HCT116 (cell line): ENCODE results near the gene QKI. TPM values are rescaled to one million over a fixed set of nuclear protein-coding genes. Genes with fewer than 3 reads are reported as not detected.

ENCODE experiments used
- ATAC-seq: fragments of 200-7000 bp; cut with Tn5 transposase; 2 replicates; pipeline ENCODE4 v1.9.1; 2020; ENCODE audit warnings: mild to moderate bottlenecking, moderate library complexity
- BruUV-seq: library from RNA; stranded (reverse); fragments of 400-500 nt; replicated peaks from 2 replicates; lab custom pipeline; 2021; lab: Mats Ljungman, UMichigan
- CTCF ChIA-PET: fragments of 300-600 bp; sonication (Branson Sonifier 250); formaldehyde crosslinking; loops from one replicate; lab custom pipeline; 2021; ENCODE audit warnings: antibody characterized with exemption; lab: Charles Lee
- POLR2A ChIA-PET: fragments of 300-600, 350-600 bp; sonication (Branson Sonifier 250); formaldehyde crosslinking; loops from one replicate; lab custom pipeline; 2021; ENCODE audit warnings: antibody characterized with exemption; lab: Charles Lee
- RAD21 ChIA-PET, 2 experiments: fragments of 300-600 bp; sonication (Branson Sonifier 250); formaldehyde crosslinking; loops; one replicate each; lab custom pipeline; 2023; ENCODE audit warnings: low total read pairs in 2 of 2; ENCODE audit not compliant: uncharacterized antibody in 2 of 2, unreplicated experiment in 2 of 2, low non-redundant PET in 1 of 2; lab: Charles Lee
- DNase-seq: peaks from one replicate; pipeline ENCODE4 v3.0.0-alpha.2; 2010; ENCODE audit warnings: low read depth, low spot score
- H2AFZ ChIP-seq: fragments of 200-600 bp; shearing (Covaris generic), sonication (generic); 2 replicates; pipeline ENCODE4 v1.6.1; 2017; ENCODE audit warnings: low read depth, mixed run types, mixed read lengths, antibody characterized with exemption, low read length; ENCODE audit not compliant: poor library complexity, severe bottlenecking
- H3K27ac ChIP-seq: 2 replicates; pipeline ENCODE4 v1.5.1; 2012; ENCODE audit warnings: low read depth, low read length
- H3K27me3 ChIP-seq: fragments of 200-600 bp; sonication (generic); 2 replicates; pipeline ENCODE4 v1.6.1; 2016; ENCODE audit warnings: mixed run types, low read length, mixed read lengths; ENCODE audit not compliant: insufficient read depth
- H3K36me3 ChIP-seq, 2 experiments: fragments of 200-500 bp in 1 of 2; fragments of 200-600 bp in 1 of 2; sonication (Bioruptor generic) in 1 of 2; sonication (generic) in 1 of 2; 2 replicates each; pipeline versions ENCODE4 v1.5.1 to v1.6.1; 2014 to 2016; ENCODE audit warnings: low read length in 2 of 2, inconsistent platforms in 1 of 2, mixed read lengths in 1 of 2, mixed run types in 1 of 2; ENCODE audit not compliant: insufficient read depth in 2 of 2, control insufficient read depth in 1 of 2
- H3K4me1 ChIP-seq, 2 experiments: fragments of 200-600 bp in 1 of 2; sonication (generic) in 1 of 2; 2 replicates each; pipeline versions ENCODE4 v1.5.1 to v1.6.1; 2012 to 2017; ENCODE audit warnings: low read length in 2 of 2, inconsistent platforms in 1 of 2, mild to moderate bottlenecking in 1 of 2, mixed read lengths in 1 of 2, mixed run types in 1 of 2, moderate library complexity in 1 of 2; ENCODE audit not compliant: insufficient read depth in 2 of 2, control insufficient read depth in 1 of 2
- H3K4me2 ChIP-seq: fragments of 200-600 bp; sonication (generic); 2 replicates; pipeline ENCODE4 v1.6.1; 2017; ENCODE audit warnings: mixed run types, low read length, mixed read lengths
- H3K4me3 ChIP-seq, 2 experiments: fragments of 200-600 bp in 1 of 2; sonication (generic) in 1 of 2; replicated peaks in 1 of 2; 2 replicates each; pipeline ENCODE4 v1.5.1; 2011 to 2016; ENCODE audit warnings: low read length in 2 of 2, control low read depth in 1 of 2, low read depth in 1 of 2, mild to moderate bottlenecking in 1 of 2, mixed read lengths in 1 of 2, mixed run types in 1 of 2
- H3K79me2 ChIP-seq: fragments of 200-600 bp; sonication (generic); 2 replicates; pipeline ENCODE4 v1.6.1; 2017; ENCODE audit warnings: mild to moderate bottlenecking, mixed run types, low read length, moderate library complexity, mixed read lengths; ENCODE audit not compliant: insufficient read depth
- H3K9ac ChIP-seq: fragments of 200-600 bp; sonication (generic); 2 replicates; pipeline ENCODE4 v1.6.1; 2016; ENCODE audit warnings: low read length, mixed read lengths
- H3K9me2 ChIP-seq: fragments of 200-600 bp; sonication (generic), shearing (Covaris generic); 2 replicates; pipeline ENCODE4 v1.6.1; 2017; ENCODE audit warnings: mixed run types, mild to moderate bottlenecking, moderate library complexity; ENCODE audit not compliant: insufficient read depth
- H3K9me3 ChIP-seq, 2 experiments: fragments of 200-500 bp in 1 of 2; fragments of 200-600 bp in 1 of 2; sonication (Bioruptor generic) in 1 of 2; sonication (generic) in 1 of 2; 2 replicates each; pipeline ENCODE4 v1.6.1; 2014 to 2017; ENCODE audit warnings: low read length in 2 of 2, mixed read lengths in 2 of 2, inconsistent platforms in 1 of 2, low read depth in 1 of 2, mild to moderate bottlenecking in 1 of 2, mixed run types in 1 of 2, moderate library complexity in 1 of 2; ENCODE audit not compliant: control insufficient read depth in 1 of 2, insufficient read depth in 1 of 2
- H4K20me1 ChIP-seq: fragments of 200-600 bp; sonication (generic), shearing (Covaris generic); 2 replicates; pipeline ENCODE4 v1.6.1; 2017; ENCODE audit warnings: mixed run types, mild to moderate bottlenecking, moderate library complexity; ENCODE audit not compliant: insufficient read depth
- ATF3 ChIP-seq: IDR thresholded peaks from 2 replicates; pipeline ENCODE4 v1.6.1; 2012
- CBX3 ChIP-seq: IDR thresholded peaks from 2 replicates; pipeline ENCODE4 v1.6.1; 2012; ENCODE audit warnings: low read depth
- CEBPB ChIP-seq: IDR thresholded peaks from 2 replicates; pipeline ENCODE4 v1.6.1; 2012; ENCODE audit warnings: low read depth
- EGR1 ChIP-seq: IDR thresholded peaks from 2 replicates; pipeline ENCODE4 v1.6.1; 2012; ENCODE audit warnings: low read depth
- ELF1 ChIP-seq: IDR thresholded peaks from 2 replicates; pipeline ENCODE4 v1.6.1; 2012; ENCODE audit warnings: low read depth, borderline replicate concordance
- EZH2 ChIP-seq: fragments of 200-600 bp; sonication (generic); IDR thresholded peaks from 2 replicates; pipeline ENCODE4 v1.6.1; 2017; ENCODE audit warnings: antibody characterized with exemption, mixed run types
- EZH2phosphoT487 ChIP-seq: fragments of 200-600 bp; IDR thresholded peaks from 2 replicates; pipeline ENCODE4 v1.6.1; 2018; ENCODE audit warnings: antibody characterized with exemption, borderline replicate concordance
- JUND ChIP-seq: IDR thresholded peaks from 2 replicates; pipeline ENCODE4 v1.6.1; 2012
- SIN3A ChIP-seq: IDR thresholded peaks from 2 replicates; pipeline ENCODE4 v1.6.1; 2012; ENCODE audit warnings: low read depth
- SRF ChIP-seq: IDR thresholded peaks from 2 replicates; pipeline ENCODE4 v1.6.1; 2012; ENCODE audit warnings: low read depth
- YY1 ChIP-seq: IDR thresholded peaks from 2 replicates; pipeline ENCODE4 v1.6.1; 2011; ENCODE audit warnings: low read length, low read depth, moderate library complexity, mild to moderate bottlenecking; ENCODE audit not compliant: insufficient replicate concordance; ENCODE audit errors: extremely low read depth
- ZFX ChIP-seq: fragments of 450-650 bp; IDR thresholded peaks from 2 replicates; pipeline ENCODE4 v1.6.1; 2017
- ZNF274 ChIP-seq: fragments of 200-500 bp; sonication (Bioruptor generic); IDR thresholded peaks from 2 replicates; pipeline ENCODE4 v1.6.1; 2014; ENCODE audit warnings: mild to moderate bottlenecking, low read depth, low read length, inconsistent platforms
- intact Hi-C: fragments of 100-400 bp; cut with micrococcal nuclease; formaldehyde crosslinking; loops from 2 replicates; pipeline ENCODE4 v1.10.0; 2022
- total RNA-seq: library from RNA; stranded (reverse); gene quantifications from one replicate; pipeline ENCODE4 v1.2.1, GENCODE V29; 2021; ENCODE audit not compliant: unreplicated experiment
- TF ChIP-seq, protein P1 (sequence below): IDR thresholded peaks from 2 replicates; pipeline ENCODE4 v1.6.1; 2011; ENCODE audit warnings: mild to moderate bottlenecking, low read length, moderate library complexity; ENCODE audit not compliant: insufficient replicate concordance; ENCODE audit errors: extremely low read depth

Gene QKI
- total RNA-seq, 1 experiment from 2014 or later, result 35.3 TPM

- DNase-seq (no peak), ATAC-seq (no peak)
- RAD21 ChIA-PET, result no interaction called here
- no peak overlapping the region for H3K4me3 ChIP-seq
- H4K20me1 ChIP-seq, result no peaks in the 10 kb centered on the region
- no peaks in the 10 kb centered on the region for H3K9me3 ChIP-seq
- H3K4me1 ChIP-seq, result no peaks in the 10 kb centered on the region
- CTCF ChIA-PET, result no interaction called here
- H3K27me3 ChIP-seq, result no peaks in the 10 kb centered on the region
- H3K27ac ChIP-seq, result no peak overlapping the region
- POLR2A ChIA-PET, result no interaction called here
- no peak for TF ChIP-seq ZFX
- no peak for TF ChIP-seq YY1
- no peak for TF ChIP-seq ELF1
- TF ChIP-seq ATF3, result no peak
- TF ChIP-seq SRF, result no peak
- no peak for TF ChIP-seq EZH2
- TF ChIP-seq, protein P1, sequence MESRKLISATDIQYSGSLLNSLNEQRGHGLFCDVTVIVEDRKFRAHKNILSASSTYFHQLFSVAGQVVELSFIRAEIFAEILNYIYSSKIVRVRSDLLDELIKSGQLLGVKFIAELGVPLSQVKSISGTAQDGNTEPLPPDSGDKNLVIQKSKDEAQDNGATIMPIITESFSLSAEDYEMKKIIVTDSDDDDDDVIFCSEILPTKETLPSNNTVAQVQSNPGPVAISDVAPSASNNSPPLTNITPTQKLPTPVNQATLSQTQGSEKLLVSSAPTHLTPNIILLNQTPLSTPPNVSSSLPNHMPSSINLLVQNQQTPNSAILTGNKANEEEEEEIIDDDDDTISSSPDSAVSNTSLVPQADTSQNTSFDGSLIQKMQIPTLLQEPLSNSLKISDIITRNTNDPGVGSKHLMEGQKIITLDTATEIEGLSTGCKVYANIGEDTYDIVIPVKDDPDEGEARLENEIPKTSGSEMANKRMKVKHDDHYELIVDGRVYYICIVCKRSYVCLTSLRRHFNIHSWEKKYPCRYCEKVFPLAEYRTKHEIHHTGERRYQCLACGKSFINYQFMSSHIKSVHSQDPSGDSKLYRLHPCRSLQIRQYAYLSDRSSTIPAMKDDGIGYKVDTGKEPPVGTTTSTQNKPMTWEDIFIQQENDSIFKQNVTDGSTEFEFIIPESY, result no peak
- no peak for TF ChIP-seq ZNF274
- no peak for TF ChIP-seq CBX3
- no peak for TF ChIP-seq EZH2phosphoT487
- TF ChIP-seq SIN3A, result no peak
- no peak for TF ChIP-seq EGR1
- no peak for TF ChIP-seq JUND
- TF ChIP-seq CEBPB, result no peak
- H3K79me2 ChIP-seq, result no peaks in the 10 kb centered on the region
- no peak overlapping the region for H3K9ac ChIP-seq
- BruUV-seq, result no TSS peak
- H2AFZ ChIP-seq, result no peak overlapping the region
- H3K36me3 ChIP-seq, result no peaks in the 10 kb centered on the region
- intact Hi-C loops, result no loop called here
- no peaks in the 10 kb centered on the region for H3K9me2 ChIP-seq
- no peak overlapping the region for H3K4me2 ChIP-seq
Observed at GRCh38 chr6:163600781-163601180, 186.3 kb downstream of the QKI start.
